GM19397 (cell line): ENCODE results near the gene AOPEP.

Source experiments
- ATAC-seq: cut with Tn5 transposase; IDR thresholded peaks from one replicate; pipeline ENCODE4 v1.9.1; 2021; ENCODE audit warnings: mild to moderate bottlenecking, moderate library complexity; ENCODE audit not compliant: unreplicated experiment

The AOPEP gene

DNA sequence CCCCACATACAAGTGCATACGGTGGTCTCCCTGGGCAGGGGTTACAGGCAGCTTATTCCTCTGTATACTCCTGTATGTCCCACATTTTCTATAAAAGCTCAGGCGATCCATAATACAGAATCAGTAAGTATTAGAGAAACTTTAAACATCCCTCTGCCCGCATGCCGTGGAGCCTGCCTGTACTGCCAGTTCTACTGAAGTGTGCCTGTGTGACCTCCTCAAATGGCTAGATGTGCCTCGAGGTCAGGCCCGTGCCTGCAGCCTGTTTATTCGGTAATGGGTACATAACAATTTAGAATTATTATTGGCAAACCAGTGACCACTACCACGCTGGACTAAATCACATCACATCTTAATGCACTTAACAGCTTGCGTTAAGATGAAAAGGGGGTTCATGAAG lies 400.2 kb downstream of the AOPEP start:
- no peak for ATAC-seq

DNA sequence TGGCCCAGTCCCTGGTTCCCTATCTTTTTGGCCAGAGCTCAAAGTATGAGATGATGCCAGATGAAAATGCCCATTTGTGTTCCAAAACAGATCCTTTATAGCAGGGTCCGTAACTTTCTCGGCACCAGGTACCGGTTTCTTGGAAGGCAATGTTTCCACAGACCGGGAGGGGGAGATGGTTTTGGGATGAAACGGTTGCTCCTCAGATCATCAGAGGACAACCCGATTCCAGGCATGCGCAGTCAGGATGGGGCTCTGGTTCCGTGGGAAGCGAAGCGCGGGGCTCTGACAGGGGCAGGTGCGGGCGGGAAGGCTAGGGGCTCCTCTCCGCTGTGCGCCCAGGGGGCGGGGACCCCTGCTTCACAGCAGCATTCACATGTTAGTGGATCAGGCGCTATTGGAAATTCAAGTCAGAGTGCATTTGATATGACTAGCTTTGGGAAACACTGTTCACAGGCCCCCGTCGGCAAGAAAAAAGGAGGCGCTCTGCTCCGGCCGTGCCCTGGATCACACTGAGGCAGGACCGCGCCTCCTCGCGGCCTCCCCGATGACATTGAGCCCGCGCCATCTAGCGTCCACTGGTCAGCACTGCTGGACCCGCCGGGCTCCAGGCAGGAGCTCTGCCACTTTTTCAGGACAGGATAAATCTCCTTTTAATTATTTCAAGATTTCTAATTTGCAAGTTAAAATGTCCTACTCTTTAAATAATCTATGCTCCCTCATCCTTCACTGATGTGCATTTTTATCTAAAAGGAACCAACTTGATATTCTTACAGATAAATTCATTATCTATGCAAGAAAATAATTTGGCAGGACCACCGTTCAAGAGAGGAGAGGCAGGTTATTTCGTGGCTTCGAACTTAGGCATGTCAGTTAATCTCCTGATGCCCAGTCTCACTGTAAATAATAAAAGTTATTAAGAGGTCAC lies 401.0 kb downstream of the AOPEP start:
- ATAC-seq: peak; percentile 68

DNA sequence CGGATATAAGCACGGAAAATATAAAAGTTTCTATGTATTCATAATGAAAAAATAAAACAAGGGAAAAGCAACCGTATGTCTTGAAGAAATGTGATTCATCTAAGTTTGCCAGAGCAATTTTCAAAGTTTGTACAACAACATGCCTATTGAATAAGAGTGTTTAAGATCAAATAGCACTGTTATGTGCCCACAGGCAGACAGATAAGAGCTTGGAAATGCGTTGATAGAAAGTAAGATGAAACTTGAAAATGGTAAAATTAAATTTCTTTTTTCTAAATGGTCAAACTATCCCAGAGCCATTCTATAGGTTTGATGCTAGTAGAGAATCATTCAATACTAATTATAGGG lies 401.7 kb downstream of the AOPEP start:
- ATAC-seq: no peak

DNA sequence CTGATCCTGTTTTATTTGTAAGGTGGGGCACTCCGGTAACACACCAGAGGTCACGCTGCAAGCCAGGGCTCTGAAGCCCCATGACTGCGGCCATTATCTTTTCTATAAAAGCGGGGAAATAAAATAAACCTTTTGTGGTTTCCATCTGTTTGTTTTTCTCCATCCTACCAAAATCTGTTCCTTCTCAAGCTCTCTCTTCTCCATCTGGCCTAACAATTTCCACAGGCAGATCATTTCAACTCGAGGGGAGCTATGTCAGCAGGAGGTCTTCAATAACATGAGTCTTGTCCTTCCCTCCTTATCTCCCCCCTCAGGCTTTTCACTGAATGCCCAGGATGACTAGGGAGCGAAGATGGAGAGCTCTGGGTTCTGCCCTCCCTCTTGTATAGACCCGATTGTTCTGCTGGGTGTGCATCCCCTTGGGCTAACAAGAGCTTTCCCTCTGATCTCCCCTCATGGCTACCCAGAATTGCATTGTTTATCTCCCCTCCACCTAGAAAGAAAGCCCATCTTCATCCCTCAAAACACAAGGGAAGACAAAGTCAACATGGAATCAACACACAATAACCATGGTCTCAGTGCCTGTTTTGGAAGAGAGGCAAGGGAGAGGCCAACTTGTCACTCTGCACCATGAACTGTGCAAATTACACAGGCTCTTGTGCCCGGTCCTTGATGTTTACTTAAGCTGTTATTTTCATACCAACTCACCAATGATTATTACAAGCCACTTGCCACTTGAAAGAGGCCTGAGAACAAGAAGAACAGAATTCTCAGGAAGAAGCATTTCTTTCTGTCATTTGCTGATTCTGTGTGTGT lies 403.2 kb downstream of the AOPEP start:
- no peak for ATAC-seq

DNA sequence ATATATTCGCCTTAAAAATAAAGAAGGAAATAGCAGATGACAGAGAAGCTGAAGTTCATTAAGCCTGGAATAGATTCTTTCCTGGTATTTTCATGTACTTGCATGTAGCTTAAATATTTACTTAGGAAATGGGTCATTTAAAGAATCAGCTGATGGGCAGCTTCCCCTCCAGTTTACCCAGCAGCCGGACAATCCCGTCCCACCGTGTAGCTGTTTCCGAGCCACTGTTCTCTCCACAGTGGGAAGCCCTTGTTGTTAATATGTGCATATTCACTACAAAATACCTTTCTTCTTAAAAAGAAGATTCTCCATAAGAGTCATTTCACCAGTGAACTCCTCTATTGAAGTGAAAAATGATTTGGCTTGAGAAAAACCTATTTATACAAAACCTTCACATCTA lies 404.0 kb downstream of the AOPEP start:
- ATAC-seq: no peak

DNA sequence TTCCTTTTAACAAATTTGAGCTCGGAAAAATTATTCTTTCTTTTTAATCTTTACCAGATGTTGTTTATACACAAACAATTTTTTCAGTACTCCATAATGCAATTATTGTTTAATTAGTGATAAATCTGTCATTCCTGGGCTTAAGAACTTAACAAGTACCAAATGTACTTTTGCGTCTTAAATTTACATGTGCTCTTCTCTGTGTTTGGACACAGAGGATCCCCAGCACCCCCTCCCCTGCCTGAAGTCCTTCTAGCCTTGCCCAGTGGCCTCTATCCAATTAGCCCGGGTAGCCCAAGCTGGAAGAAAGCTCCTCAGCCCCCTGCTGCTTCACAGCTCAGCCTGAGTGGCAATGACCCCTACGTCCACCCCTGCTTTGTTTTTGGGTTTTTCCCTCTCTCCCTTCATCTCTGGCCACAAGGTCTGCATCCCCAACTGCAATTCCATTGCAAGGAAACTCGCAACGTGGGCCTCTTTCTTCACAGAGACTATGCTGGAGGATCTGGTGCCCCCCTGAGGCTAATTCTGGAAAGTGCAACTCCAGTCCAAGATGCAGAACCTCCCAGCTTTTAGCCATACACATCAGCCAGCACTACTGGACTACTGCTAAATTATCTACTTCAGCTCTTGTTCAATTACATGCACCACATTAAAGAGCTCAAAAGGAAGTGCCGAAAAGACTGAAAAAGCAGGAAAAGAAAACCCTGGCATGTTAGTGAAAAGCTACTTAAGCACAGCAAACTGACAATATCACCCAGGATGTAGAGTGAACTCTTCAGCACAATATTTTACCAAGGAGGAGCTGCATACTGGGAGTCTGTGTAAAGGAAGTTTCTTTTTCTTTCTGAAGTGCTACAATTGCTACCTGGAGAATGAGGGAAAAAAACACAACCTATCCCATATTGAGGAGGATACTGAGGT lies 404.8 kb downstream of the AOPEP start:
- ATAC-seq: no peak

DNA sequence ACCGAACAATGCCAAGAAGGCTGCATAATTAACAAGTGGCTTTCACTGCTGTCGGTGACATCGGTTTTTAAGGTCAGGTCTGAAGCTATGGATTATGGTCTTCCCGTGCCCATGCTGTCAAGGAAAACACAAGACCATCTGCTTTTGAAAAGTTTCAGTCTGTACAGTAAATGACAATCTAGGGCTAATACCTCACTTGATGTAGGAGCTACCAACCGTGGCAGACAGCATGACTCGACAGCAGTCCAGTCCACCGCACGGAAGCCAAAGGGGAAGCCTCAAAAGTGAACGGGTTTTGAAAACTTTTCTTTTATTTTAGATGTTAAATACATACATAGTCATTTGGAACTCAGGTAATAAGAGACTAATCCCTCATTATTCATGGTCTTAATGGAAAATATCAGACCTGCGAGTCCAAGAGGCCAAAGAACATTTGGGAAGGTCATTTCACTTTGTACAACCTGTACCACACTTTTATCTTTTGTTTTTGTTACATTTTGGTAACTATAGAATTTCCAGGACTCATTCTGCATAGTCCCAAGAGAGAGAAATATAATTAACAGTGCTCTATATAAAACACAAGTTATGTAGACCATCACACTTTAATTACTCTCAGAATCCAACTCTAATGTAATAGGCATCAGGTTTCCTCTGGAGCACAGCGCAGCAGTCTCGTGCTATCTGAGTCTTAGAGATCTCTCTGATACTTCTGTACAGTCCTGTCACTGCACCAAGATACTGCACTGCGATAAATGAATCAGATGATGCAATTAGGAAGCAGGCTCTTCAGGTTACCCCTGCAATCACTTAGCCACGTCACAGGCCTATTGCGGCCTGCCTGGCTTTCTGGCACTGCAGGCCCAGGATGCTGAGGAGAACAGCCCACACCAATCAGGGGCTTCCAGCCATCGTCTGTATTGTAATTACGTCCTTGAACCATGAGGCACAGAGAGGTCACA lies 406.1 kb downstream of the AOPEP start:
- ATAC-seq: no peak

DNA sequence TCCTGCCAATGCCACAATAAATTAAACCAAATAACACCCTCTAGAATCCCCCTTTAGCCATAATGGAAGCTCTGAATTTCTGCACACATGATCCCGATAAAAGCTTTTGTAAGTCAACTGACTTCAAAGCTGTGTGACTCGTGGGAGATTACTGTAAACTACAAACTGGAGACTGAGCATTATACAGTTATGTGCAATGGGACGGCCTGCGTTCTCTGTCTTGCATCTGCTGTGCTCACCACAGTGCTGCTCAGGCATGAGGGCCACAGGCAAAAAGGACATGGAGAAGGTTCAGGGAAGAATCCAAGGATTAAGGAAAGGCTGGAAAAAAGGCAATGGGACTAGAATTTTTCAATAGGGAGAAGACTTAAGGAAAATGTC lies 406.8 kb downstream of the AOPEP start:
- ATAC-seq: no peak

DNA sequence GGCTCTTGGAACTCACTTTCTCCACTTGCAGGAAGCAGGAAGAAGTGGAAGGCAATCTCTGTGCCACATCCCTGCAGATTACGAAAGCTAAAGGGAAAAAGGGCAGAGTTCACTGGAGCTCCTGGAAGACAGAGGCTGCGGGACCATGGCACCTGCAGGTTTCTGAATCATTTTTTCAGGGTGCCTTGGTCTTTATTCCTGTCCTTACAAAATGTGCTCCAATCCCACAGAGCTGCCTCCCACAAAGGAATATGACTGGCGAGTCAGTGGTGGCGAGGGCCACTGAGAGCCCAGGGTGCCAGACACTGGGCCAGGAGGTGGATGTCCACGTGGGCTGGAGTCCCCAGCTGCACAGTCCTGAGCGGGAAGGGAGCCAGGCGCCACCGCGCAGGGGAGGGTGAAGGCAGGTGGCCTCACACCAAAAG lies 408.0 kb downstream of the AOPEP start:
- ATAC-seq: no peak

DNA sequence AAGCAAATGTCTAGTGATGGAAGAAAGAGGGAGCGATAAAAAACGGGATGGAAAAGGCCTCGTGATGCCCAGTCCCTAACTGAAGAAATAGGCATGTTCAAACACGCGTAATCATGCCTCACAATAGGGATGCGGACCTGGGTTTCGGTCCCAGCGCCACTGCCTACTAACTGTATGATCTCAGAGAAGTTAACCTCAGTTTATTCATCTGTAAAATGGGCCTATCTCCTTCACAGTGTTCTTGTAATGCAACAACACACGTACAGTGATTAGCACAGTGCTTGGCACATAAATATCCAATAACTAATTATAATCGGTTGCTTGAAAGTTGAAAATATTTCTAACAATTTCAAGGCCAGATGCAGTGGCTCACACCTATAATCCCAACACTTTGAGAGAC lies 409.3 kb downstream of the AOPEP start:
- ATAC-seq: no peak
